A673 (cell line): ENCODE data around the gene PLCL1. TPM values are rescaled to one million over a fixed set of nuclear protein-coding genes. Genes with fewer than 3 reads are reported as not detected.

Experiments
- BruUV-seq: library from RNA; stranded (reverse); fragments of 400-500 nt; replicated peaks from 2 replicates; lab custom pipeline; 2021; lab: Mats Ljungman, UMichigan
- CTCF ChIA-PET: fragments of 300-600 bp; sonication (Branson Sonifier 250); formaldehyde crosslinking; loops from one replicate; lab custom pipeline; 2022; ENCODE audit warnings: antibody characterized with exemption; lab: Charles Lee
- POLR2A ChIA-PET: fragments of 300-600 bp; sonication (Branson Sonifier 250); formaldehyde crosslinking; loops from one replicate; lab custom pipeline; 2022; ENCODE audit warnings: antibody characterized with exemption; ENCODE audit not compliant: low non-redundant PET; lab: Charles Lee
- DNase-seq: peaks from one replicate; pipeline ENCODE4 v3.0.0-alpha.2; 2015; ENCODE audit warnings: low spot score
- H3K27ac ChIP-seq: fragments of 200-600 bp; sonication (generic); 2 replicates; pipeline ENCODE4 v1.5.1; 2016; ENCODE audit warnings: mixed run types, low read depth, mild to moderate bottlenecking, mixed read lengths, antibody characterized with exemption, low read length; ENCODE audit not compliant: poor library complexity, severe bottlenecking
- H3K27me3 ChIP-seq: fragments of 200-600 bp; sonication (generic); replicated peaks from 2 replicates; pipeline ENCODE4 v1.6.1; 2017; ENCODE audit warnings: mixed run types, low read depth, mild to moderate bottlenecking, mixed read lengths, antibody characterized with exemption, low read length; ENCODE audit not compliant: insufficient read depth, poor library complexity
- H3K36me3 ChIP-seq: fragments of 200-600 bp; sonication (generic); 2 replicates; pipeline ENCODE4 v1.6.1; 2016; ENCODE audit warnings: mixed run types, mild to moderate bottlenecking, mixed read lengths, antibody characterized with exemption, low read length; ENCODE audit not compliant: insufficient read depth, poor library complexity, severe bottlenecking
- H3K4me1 ChIP-seq: fragments of 200-600 bp; sonication (generic); 2 replicates; pipeline ENCODE4 v1.6.1; 2017; ENCODE audit warnings: mixed run types, mild to moderate bottlenecking, mixed read lengths, antibody characterized with exemption, low read length; ENCODE audit not compliant: insufficient read depth, poor library complexity, severe bottlenecking
- H3K4me3 ChIP-seq: fragments of 200-600 bp; sonication (generic); 2 replicates; pipeline ENCODE4 v1.5.1; 2016; ENCODE audit warnings: low read depth, mixed run types, mild to moderate bottlenecking, mixed read lengths, low read length; ENCODE audit not compliant: poor library complexity, severe bottlenecking
- H3K9me3 ChIP-seq: fragments of 200-600 bp; sonication (generic); 2 replicates; pipeline ENCODE4 v1.6.1; 2016; ENCODE audit warnings: mixed run types, low read depth, mild to moderate bottlenecking, mixed read lengths, antibody characterized with exemption, low read length; ENCODE audit not compliant: poor library complexity, severe bottlenecking
- CTCF ChIP-seq: fragments of 300-800, 200-600 bp; sonication (generic); conservative IDR thresholded peaks from 2 replicates; pipeline ENCODE4 v1.5.1; 2017; ENCODE audit warnings: low read depth, mild to moderate bottlenecking, antibody characterized with exemption, low read length, moderate library complexity, mixed read lengths
- EZH2 ChIP-seq: fragments of 200-600 bp; sonication (generic); IDR thresholded peaks from 2 replicates; pipeline ENCODE4 v1.6.1; 2017; ENCODE audit warnings: borderline replicate concordance, low read depth, mild to moderate bottlenecking, mixed read lengths, antibody characterized with exemption, low read length; ENCODE audit not compliant: poor library complexity, severe bottlenecking
- intact Hi-C: fragments of 100-400 bp; cut with micrococcal nuclease; formaldehyde crosslinking; loops from one replicate; pipeline ENCODE4 v1.10.0; 2022; ENCODE audit not compliant: unreplicated experiment
- total RNA-seq: library from RNA; stranded (reverse); gene quantifications from 2 replicates; pipeline ENCODE4 v1.2.3, GENCODE V29; 2021

Gene PLCL1
- total RNA-seq, 1 experiment from 2014 or later: not detected

GRCh38 chr2:197809064-197809463, 4.7 kb downstream of the PLCL1 start:
- no peak for TF ChIP-seq CTCF
- no peak for TF ChIP-seq EZH2
- intact Hi-C loops: no loop called here
- Histone ChIP-seq H3K27me3 (peaks cover 38% of the 10 kb centered on the region), H3K27ac (no peak overlapping the region), H3K4me3 (no peak overlapping the region), H3K9me3 (no peaks in the 10 kb centered on the region), H3K36me3 (no peaks in the 10 kb centered on the region), H3K4me1 (peaks cover 4% of the 10 kb centered on the region)
- BruUV-seq: no TSS peak
- POLR2A ChIA-PET: no interaction called here
- CTCF ChIA-PET: no interaction called here
- no peak for DNase-seq

- ChIA-PET POLR2A (no interaction called here), CTCF (no interaction called here)
- BruUV-seq: no TSS peak
- DNase-seq: no peak
- intact Hi-C loops: no loop called here
- Histone ChIP-seq H3K36me3 (no peaks in the 10 kb centered on the region), H3K9me3 (no peaks in the 10 kb centered on the region), H3K4me1 (peaks cover 3% of the 10 kb centered on the region), H3K27me3 (peaks cover 35% of the 10 kb centered on the region), H3K4me3 (no peak overlapping the region), H3K27ac (no peak overlapping the region)
- no peak for TF ChIP-seq EZH2
Observed at GRCh38 chr2:197810016-197810415, 5.6 kb downstream of the PLCL1 start.

DNA sequence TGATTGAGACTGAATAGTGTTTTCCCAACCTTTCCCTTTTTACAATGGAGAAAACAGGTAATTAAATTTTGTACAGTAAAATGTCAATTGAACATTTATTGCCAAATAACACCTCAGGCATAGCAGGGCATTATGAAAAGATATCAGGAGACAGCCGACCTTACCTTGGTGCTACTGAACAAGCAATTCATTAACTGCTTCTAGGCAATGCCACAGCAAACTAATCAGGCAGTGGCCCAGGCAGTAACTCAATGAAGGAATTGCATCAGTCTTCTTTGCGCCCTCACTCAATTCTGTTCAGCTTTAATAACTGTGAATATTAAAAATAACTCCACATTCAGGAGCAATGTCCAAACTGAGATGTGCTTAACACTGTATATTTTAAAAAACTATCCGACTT, 6.1 kb downstream of the PLCL1 start:
- peaks cover 30% of the 10 kb centered on the region for H3K27me3 ChIP-seq
- TF ChIP-seq CTCF: no peak
- no peak for TF ChIP-seq EZH2
- H3K9me3 ChIP-seq: no peaks in the 10 kb centered on the region
- no peaks in the 10 kb centered on the region for H3K36me3 ChIP-seq
- CTCF ChIA-PET: no interaction called here
- no peak overlapping the region for H3K27ac ChIP-seq
- no peak overlapping the region for H3K4me3 ChIP-seq
- BruUV-seq: no TSS peak
- intact Hi-C loops: no loop called here
- POLR2A ChIA-PET: no interaction called here
- no peaks in the 10 kb centered on the region for H3K4me1 ChIP-seq
- DNase-seq: no peak

DNA sequence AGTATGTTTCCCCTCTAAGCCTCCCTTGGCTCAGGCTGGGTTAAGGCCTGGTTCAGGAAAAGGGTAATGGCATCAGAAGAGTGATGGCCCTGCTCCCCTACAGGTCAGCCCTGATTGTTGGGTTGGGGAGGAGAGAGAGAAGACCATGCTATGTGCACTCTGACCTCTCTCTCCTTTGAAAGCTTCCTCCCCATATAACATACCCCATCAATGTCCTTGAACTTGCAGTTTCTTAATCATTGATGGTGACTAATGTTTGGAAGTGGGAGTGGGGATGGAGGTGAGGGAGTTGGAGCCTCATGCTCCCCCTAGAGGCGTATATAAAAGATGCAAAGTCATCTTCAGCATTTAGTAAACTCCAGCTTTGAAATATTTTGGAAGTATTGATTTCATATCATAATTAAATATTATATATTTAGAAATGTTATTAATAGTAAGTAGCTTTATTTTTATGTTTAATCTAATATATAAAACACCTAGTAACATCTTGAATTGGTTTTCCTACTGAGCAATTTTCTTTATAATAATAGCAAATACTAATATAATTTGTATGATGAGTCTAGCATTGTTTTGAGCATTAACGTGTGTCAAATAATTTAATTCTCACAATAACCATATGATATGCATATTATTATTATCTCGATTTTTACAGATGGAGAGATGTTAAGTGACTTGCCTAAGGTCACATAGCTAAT, 8.8 kb downstream of the PLCL1 start:
- BruUV-seq: no TSS peak
- POLR2A ChIA-PET: no interaction called here
- H3K27ac ChIP-seq: no peak overlapping the region
- H3K27me3 ChIP-seq: peaks cover 2% of the 10 kb centered on the region
- CTCF ChIA-PET: interaction anchor here (0.6 to 1.1 kb wide), 3 partner anchors 9 to 315 kb away, joined by 3 read pairs; no protein-coding TSS in a partner anchor
- no peaks in the 10 kb centered on the region for H3K4me1 ChIP-seq
- peak; percentile 63 for DNase-seq
- intact Hi-C loops: no loop called here
- no peaks in the 10 kb centered on the region for H3K9me3 ChIP-seq
- H3K36me3 ChIP-seq: no peaks in the 10 kb centered on the region
- TF ChIP-seq CTCF (peak; percentile 76), EZH2 (no peak)
- no peak overlapping the region for H3K4me3 ChIP-seq
